Osteocyte (in vitro differentiated cells): Measurements from ENCODE around the gene CASP8. TPM values are rescaled to one million over a fixed set of nuclear protein-coding genes. Genes with fewer than 3 reads are reported as not detected.

Experiments
- DNase-seq: peaks from one replicate; pipeline ENCODE4 v3.0.0; 2021; ENCODE audit warnings: mixed read lengths; ENCODE audit not compliant: unreplicated experiment; ENCODE audit errors: extremely low spot score
- H3K27ac Mint-ChIP-seq: one replicate; pipeline ENCODE4 v1.8.0; 2021; ENCODE audit warnings: mild to moderate bottlenecking, mixed read lengths; ENCODE audit not compliant: unreplicated experiment
- H3K27me3 Mint-ChIP-seq: one replicate; pipeline ENCODE4 v1.8.0; 2021; ENCODE audit warnings: mixed read lengths; ENCODE audit not compliant: unreplicated experiment
- H3K36me3 Mint-ChIP-seq: one replicate; pipeline ENCODE4 v1.8.0; 2021; ENCODE audit warnings: mixed read lengths; ENCODE audit not compliant: unreplicated experiment
- H3K4me1 Mint-ChIP-seq: one replicate; pipeline ENCODE4 v1.8.0; 2021; ENCODE audit warnings: mixed read lengths; ENCODE audit not compliant: unreplicated experiment
- H3K4me3 Mint-ChIP-seq: one replicate; pipeline ENCODE4 v1.8.0; 2021; ENCODE audit warnings: mild to moderate bottlenecking, moderate library complexity, mixed read lengths; ENCODE audit not compliant: unreplicated experiment
- H3K9me3 Mint-ChIP-seq: one replicate; pipeline ENCODE4 v1.8.0; 2021; ENCODE audit warnings: mixed read lengths; ENCODE audit not compliant: unreplicated experiment
- CTCF ChIP-seq: fragments of 200-600 bp; sonication (generic); IDR thresholded peaks from 2 replicates; pipeline ENCODE4 v1.5.0; 2021; ENCODE audit warnings: antibody characterized with exemption, mild to moderate bottlenecking, moderate library complexity
- total RNA-seq: library from RNA; stranded (reverse); gene quantifications from 2 replicates; pipeline ENCODE4 v1.2.1, GENCODE V29; 2021

CASP8 gene
- total RNA-seq, 1 donor from 2014 or later, result 11.4 TPM

- peak; percentile 82 for TF ChIP-seq CTCF
- peak; percentile 93 for DNase-seq
- Mint-ChIP-seq H3K36me3 (no peaks in the 10 kb centered on the region), H3K27ac (peak overlapping the region; percentile 85), H3K27me3 (no peaks in the 10 kb centered on the region), H3K9me3 (no peaks in the 10 kb centered on the region), H3K4me3 (peak overlapping the region; percentile 26), H3K4me1 (peaks cover 24% of the 10 kb centered on the region)
Observed at GRCh38 chr2:201231781-201232466, 28.4 kb upstream of the CASP8 start.

- Mint-ChIP-seq H3K4me3 (no peak overlapping the region), H3K9me3 (no peaks in the 10 kb centered on the region), H3K36me3 (no peaks in the 10 kb centered on the region), H3K27ac (peak overlapping the region; percentile 14), H3K4me1 (peaks cover 27% of the 10 kb centered on the region), H3K27me3 (no peaks in the 10 kb centered on the region)
- no peak for DNase-seq
- no peak for TF ChIP-seq CTCF
Observed at GRCh38 chr2:201232467-201232815, 27.9 kb upstream of the CASP8 start.

- H3K36me3 Mint-ChIP-seq, result no peaks in the 10 kb centered on the region
- H3K9me3 Mint-ChIP-seq, result no peaks in the 10 kb centered on the region
- H3K27me3 Mint-ChIP-seq, result no peaks in the 10 kb centered on the region
- no peak overlapping the region for H3K27ac Mint-ChIP-seq
- no peak for TF ChIP-seq CTCF
- DNase-seq, result no peak
- peaks cover 27% of the 10 kb centered on the region for H3K4me1 Mint-ChIP-seq
- no peak overlapping the region for H3K4me3 Mint-ChIP-seq
Observed at GRCh38 chr2:201233192-201233811, 27.0 kb upstream of the CASP8 start.

- no peaks in the 10 kb centered on the region for H3K36me3 Mint-ChIP-seq
- H3K27ac Mint-ChIP-seq, result no peak overlapping the region
- no peaks in the 10 kb centered on the region for H3K27me3 Mint-ChIP-seq
- peaks cover 25% of the 10 kb centered on the region for H3K4me1 Mint-ChIP-seq
- H3K9me3 Mint-ChIP-seq, result no peaks in the 10 kb centered on the region
- no peak overlapping the region for H3K4me3 Mint-ChIP-seq
- no peak for DNase-seq
- TF ChIP-seq CTCF, result no peak
Observed at GRCh38 chr2:201233812-201234662, 26.3 kb upstream of the CASP8 start.

GRCh38 chr2:201234663-201235135 lies 25.6 kb upstream of the CASP8 start:
- no peak for TF ChIP-seq CTCF
- Mint-ChIP-seq H3K4me3 (no peak overlapping the region), H3K27me3 (no peaks in the 10 kb centered on the region), H3K27ac (no peak overlapping the region), H3K36me3 (no peaks in the 10 kb centered on the region), H3K4me1 (peaks cover 25% of the 10 kb centered on the region), H3K9me3 (no peaks in the 10 kb centered on the region)
- DNase-seq, result no peak
